Esophagus muscularis mucosa (tissue), 4 donors: ENCODE data around the gene SCGB3A1. TPM values are rescaled to one million over a fixed set of nuclear protein-coding genes. Genes with fewer than 3 reads are reported as not detected.

Experiments used
- DNase-seq: peaks from one replicate; pipeline ENCODE4 v3.0.0-alpha.2; 2017; ENCODE audit errors: extremely low spot score
- H3K27ac ChIP-seq, 4 donors: fragments of 200-600 bp; sonication (generic); replicated peaks in 1 of 4; 1 replicate in 3 of 4; 2 replicates in 1 of 4; pipeline ENCODE4 v1.5.1; 2016 to 2019; ENCODE audit warnings: mild to moderate bottlenecking in 1 of 4
- H3K27me3 ChIP-seq, 4 donors: fragments of 200-600 bp; sonication (generic); one replicate each; pipeline versions ENCODE4 v1.5.1 to v1.6.0; 2016 to 2019
- H3K36me3 ChIP-seq, 4 donors: fragments of 200-600 bp; sonication (generic); one replicate each; pipeline ENCODE4 v1.5.1; 2016 to 2019
- H3K4me1 ChIP-seq, 4 donors: fragments of 200-600 bp; sonication (generic); one replicate each; pipeline ENCODE4 v1.5.1; 2016 to 2019
- H3K4me3 ChIP-seq, 4 donors: fragments of 200-600 bp; sonication (generic); 1 replicate in 2 of 4; 2 replicates in 2 of 4; pipeline ENCODE4 v1.5.1; 2016 to 2019; ENCODE audit warnings: mild to moderate bottlenecking in 4 of 4, moderate library complexity in 1 of 4
- H3K9me3 ChIP-seq, 4 donors: fragments of 200-600 bp; sonication (generic); 1 replicate in 3 of 4; 2 replicates in 1 of 4; pipeline ENCODE4 v1.5.1; 2016 to 2019
- EP300 ChIP-seq: sonication (generic); formaldehyde crosslinking; IDR thresholded peaks from one replicate; pipeline ENCODE4 v1.6.1; 2017; ENCODE audit warnings: antibody characterized with exemption
- POLR2A ChIP-seq: fragments of 450-650 bp; IDR thresholded peaks from one replicate; pipeline ENCODE4 v1.6.1; 2017; ENCODE audit warnings: antibody characterized with exemption, moderate library complexity, mild to moderate bottlenecking, low read depth
- POLR2AphosphoS5 ChIP-seq, 2 donors: sonication (generic); formaldehyde crosslinking; IDR thresholded peaks; one replicate each; pipeline ENCODE4 v1.6.1; 2017; ENCODE audit warnings: antibody characterized with exemption in 2 of 2
- WGBS: methylation state at CpG from one replicate; pipeline ENCODE4 v1.1.5; 2018; 5-methylcytosine and 5-hydroxymethylcytosine counted together
- intact Hi-C: fragments of 100-400 bp; cut with DNase I; formaldehyde crosslinking; loops from one replicate; pipeline ENCODE4 v1.15.1; 2023
- total RNA-seq, 4 donors: library from RNA; depleted of rRNA; stranded (reverse); fragments of >200 nt; gene quantifications; one replicate each; pipeline versions ENCODE4 v1.1.0 to v1.2.1, GENCODE V29; 2016
- TF ChIP-seq, protein P1 (sequence below), 3 experiments: fragments of 200-600 bp in 2 of 3; fragments of 450-650 bp in 1 of 3; sonication (generic) in 2 of 3; IDR thresholded peaks; one replicate each; pipeline ENCODE4 v1.5.1; 2017 to 2019; ENCODE audit warnings: antibody characterized with exemption in 3 of 3, mild to moderate bottlenecking in 2 of 3, moderate library complexity in 1 of 3

SCGB3A1 gene
- total RNA-seq, 4 donors from 2014 or later: 1.9 to 2.4 TPM; not detected in 2

- Histone ChIP-seq H3K36me3 (no peaks in the 10 kb centered on the region), H3K9me3 (no peaks in the 10 kb centered on the region), H3K27me3 (peaks cover 0 to 39% (median 4%) of the 10 kb centered on the region in 4 donors), H3K4me3 (no peak overlapping the region), H3K4me1 (peaks cover 5 to 6% (median 6%) of the 10 kb centered on the region in 4 donors), H3K27ac (no peak overlapping the region)
- intact Hi-C loops: no loop called here
- no peak for DNase-seq
- 95% methylated on average over 11 of the region's 12 CpGs for whole genome bisulfite sequencing
- TF ChIP-seq EP300 (no peak), POLR2A (no peak), POLR2AphosphoS5 (IDR thresholded peaks at IDR 0.05) (no peak)
- TF ChIP-seq, protein P1, sequence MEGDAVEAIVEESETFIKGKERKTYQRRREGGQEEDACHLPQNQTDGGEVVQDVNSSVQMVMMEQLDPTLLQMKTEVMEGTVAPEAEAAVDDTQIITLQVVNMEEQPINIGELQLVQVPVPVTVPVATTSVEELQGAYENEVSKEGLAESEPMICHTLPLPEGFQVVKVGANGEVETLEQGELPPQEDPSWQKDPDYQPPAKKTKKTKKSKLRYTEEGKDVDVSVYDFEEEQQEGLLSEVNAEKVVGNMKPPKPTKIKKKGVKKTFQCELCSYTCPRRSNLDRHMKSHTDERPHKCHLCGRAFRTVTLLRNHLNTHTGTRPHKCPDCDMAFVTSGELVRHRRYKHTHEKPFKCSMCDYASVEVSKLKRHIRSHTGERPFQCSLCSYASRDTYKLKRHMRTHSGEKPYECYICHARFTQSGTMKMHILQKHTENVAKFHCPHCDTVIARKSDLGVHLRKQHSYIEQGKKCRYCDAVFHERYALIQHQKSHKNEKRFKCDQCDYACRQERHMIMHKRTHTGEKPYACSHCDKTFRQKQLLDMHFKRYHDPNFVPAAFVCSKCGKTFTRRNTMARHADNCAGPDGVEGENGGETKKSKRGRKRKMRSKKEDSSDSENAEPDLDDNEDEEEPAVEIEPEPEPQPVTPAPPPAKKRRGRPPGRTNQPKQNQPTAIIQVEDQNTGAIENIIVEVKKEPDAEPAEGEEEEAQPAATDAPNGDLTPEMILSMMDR (IDR thresholded peaks at IDR 0.05): no peak
Measured at GRCh38 chr5:180596115-180596667, 4.9 kb upstream of the SCGB3A1 start.

- H3K36me3 ChIP-seq: no peaks in the 10 kb centered on the region
- no peak overlapping the region for H3K4me3 ChIP-seq
- no peak for TF ChIP-seq POLR2A
- no peak for TF ChIP-seq EP300
- no peak for TF ChIP-seq POLR2AphosphoS5 (IDR thresholded peaks at IDR 0.05)
- TF ChIP-seq, protein P1 (IDR thresholded peaks at IDR 0.05): no peak
- H3K27me3 ChIP-seq: peaks cover 0 to 45% (median 10%) of the 10 kb centered on the region in 4 donors
- intact Hi-C loops: no loop called here
- H3K9me3 ChIP-seq: no peaks in the 10 kb centered on the region
- 95% methylated on average over 20 of the region's 25 CpGs for WGBS
- no peak for DNase-seq
- no peak overlapping the region for H3K27ac ChIP-seq
- H3K4me1 ChIP-seq: peaks cover 11 to 13% (median 12%) of the 10 kb centered on the region in 4 donors
Measured at GRCh38 chr5:180595381-180596114, 4.2 kb upstream of the SCGB3A1 start.

DNA sequence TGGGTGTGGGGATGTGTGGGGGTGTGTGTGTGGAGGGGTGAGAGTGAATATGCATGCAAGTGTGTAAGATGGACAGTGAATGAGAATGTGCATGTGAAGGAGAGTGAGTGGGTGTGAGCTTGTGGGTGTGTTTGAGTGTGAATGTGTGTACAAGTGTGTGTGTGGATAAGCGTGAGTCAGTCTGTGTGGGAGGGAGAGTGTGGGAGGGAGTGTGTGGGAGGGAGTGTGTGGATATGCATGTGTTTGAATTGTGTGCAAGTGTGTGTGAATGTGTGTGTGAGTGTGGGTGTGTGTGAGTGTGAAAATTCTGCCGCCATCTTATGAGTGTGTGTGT, 3.7 kb upstream of the SCGB3A1 start:
- Histone ChIP-seq H3K27me3 (peaks cover 0 to 51% (median 15%) of the 10 kb centered on the region in 4 donors), H3K4me3 (no peak overlapping the region), H3K27ac (no peak overlapping the region), H3K4me1 (peaks cover 14 to 18% (median 18%) of the 10 kb centered on the region in 4 donors), H3K36me3 (no peaks in the 10 kb centered on the region), H3K9me3 (no peaks in the 10 kb centered on the region)
- no peak for DNase-seq
- TF ChIP-seq POLR2A (no peak), EP300 (no peak), POLR2AphosphoS5 (IDR thresholded peaks at IDR 0.05) (no peak)
- TF ChIP-seq, protein P1 (IDR thresholded peaks at IDR 0.05): no peak
- WGBS: 92% methylated on average over 2 of the region's 2 CpGs
- intact Hi-C loops: no loop called here

DNA sequence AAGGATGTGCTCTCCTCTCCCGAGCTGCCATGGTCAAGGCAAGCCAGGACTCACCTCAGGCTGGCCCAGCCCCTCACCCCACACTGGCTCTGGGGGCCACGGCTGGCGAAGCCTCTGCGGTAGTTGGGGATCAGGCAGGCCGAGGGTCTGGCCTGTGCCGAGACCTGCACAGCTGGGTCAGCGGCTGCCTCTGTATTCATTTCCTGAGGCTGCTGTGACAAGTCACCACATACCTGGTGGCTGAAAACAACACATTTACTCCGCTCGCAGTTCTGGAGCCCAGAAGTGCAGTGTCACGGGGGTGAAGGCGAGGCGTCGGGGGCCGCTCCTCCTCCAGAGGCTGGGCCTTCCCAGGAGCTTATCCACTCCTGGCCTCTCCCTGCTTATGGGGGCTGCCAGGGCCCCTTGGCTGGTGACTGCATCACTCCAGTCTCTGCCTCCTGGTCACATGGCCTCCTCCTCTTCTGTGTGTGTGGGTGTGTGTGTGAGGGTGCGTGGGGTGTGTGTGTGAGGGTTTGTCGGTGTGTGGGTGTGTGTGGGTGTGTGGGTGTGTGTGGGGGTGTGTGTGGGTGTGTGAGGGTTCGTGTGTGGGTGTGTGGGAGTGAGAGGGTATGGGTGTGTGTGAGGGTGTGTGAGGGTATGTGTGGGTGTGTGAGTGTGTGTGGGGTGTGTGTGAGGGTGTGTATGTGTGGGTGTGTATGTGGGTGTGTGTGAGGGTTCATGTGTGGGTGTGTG, 3.2 kb upstream of the SCGB3A1 start:
- Histone ChIP-seq H3K27me3 (peaks cover 0 to 56% (median 17%) of the 10 kb centered on the region in 4 donors), H3K27ac (no peak overlapping the region), H3K9me3 (no peaks in the 10 kb centered on the region), H3K4me1 (peaks cover 15 to 21% (median 19%) of the 10 kb centered on the region in 4 donors), H3K36me3 (no peaks in the 10 kb centered on the region), H3K4me3 (no peak overlapping the region)
- intact Hi-C loops: no loop called here
- TF ChIP-seq POLR2AphosphoS5 (IDR thresholded peaks at IDR 0.05) (no peak), EP300 (no peak), POLR2A (no peak)
- TF ChIP-seq, protein P1 (IDR thresholded peaks at IDR 0.05): no peak
- DNase-seq: no peak
- 85% methylated on average over 9 of the region's 17 CpGs for WGBS
